CD4-positive, alpha-beta T cell (primary cell): ENCODE measurements around the gene HS6ST3. TPM values are rescaled to one million over a fixed set of nuclear protein-coding genes. Genes with fewer than 3 reads are reported as not detected.

Experiments used
- ATAC-seq: fragments of 200-7000 bp; cut with Tn5 transposase; one replicate; pipeline ENCODE4 v1.10.0; 2022; ENCODE audit warnings: mild to moderate bottlenecking; ENCODE audit not compliant: poor library complexity
- CTCF ChIA-PET: fragments of 350-600 bp; sonication (Branson Sonifier 250); formaldehyde crosslinking; loops from one replicate; lab custom pipeline; 2021; ENCODE audit warnings: antibody characterized with exemption, inconsistent platforms; lab: Charles Lee
- POLR2A ChIA-PET: fragments of 350-600 bp; sonication (Branson Sonifier 250); formaldehyde crosslinking; loops from one replicate; lab custom pipeline; 2021; ENCODE audit warnings: antibody characterized with exemption, inconsistent platforms; lab: Charles Lee
- DNase-seq, 14 experiments: peaks; one replicate each; pipeline ENCODE4 v3.0.0-alpha.2; 2013 to 2020; ENCODE audit warnings: mixed read lengths in 2 of 14
- H3K27ac ChIP-seq, 2 donors: one replicate each; pipeline versions ENCODE4 v1.5.1 to v1.7.0; 2013; ENCODE audit warnings: low read length in 2 of 2, low read depth in 1 of 2, mild to moderate bottlenecking in 1 of 2
- H3K27me3 ChIP-seq, 2 experiments: 1 replicate in 1 of 2; 2 replicates in 1 of 2; pipeline versions ENCODE4 v1.6.1 to v1.7.0; 2013; ENCODE audit warnings: low read length in 2 of 2, control low read depth in 1 of 2, mild to moderate bottlenecking in 1 of 2, moderate library complexity in 1 of 2; ENCODE audit not compliant: insufficient read depth in 2 of 2, control insufficient read depth in 1 of 2
- H3K36me3 ChIP-seq: one replicate; pipeline ENCODE4 v1.6.1; 2013; ENCODE audit warnings: low read length, control low read depth; ENCODE audit not compliant: insufficient read depth
- H3K4me1 ChIP-seq: one replicate; pipeline ENCODE4 v1.6.1; 2013; ENCODE audit warnings: low read length, control low read depth; ENCODE audit not compliant: insufficient read depth
- H3K4me3 ChIP-seq: one replicate; pipeline ENCODE4 v1.5.1; 2013; ENCODE audit warnings: mild to moderate bottlenecking, low read length, moderate library complexity
- H3K9me3 ChIP-seq, 2 experiments: 1 replicate in 1 of 2; 2 replicates in 1 of 2; pipeline versions ENCODE4 v1.6.1 to v1.7.0; 2013; ENCODE audit warnings: low read length in 2 of 2, mild to moderate bottlenecking in 2 of 2, control low read depth in 1 of 2, moderate library complexity in 1 of 2; ENCODE audit not compliant: control insufficient read depth in 1 of 2, insufficient read depth in 1 of 2
- H3K27ac Mint-ChIP-seq: one replicate; pipeline ENCODE4 v1.8.0; 2020; ENCODE audit warnings: mixed read lengths
- H3K27me3 Mint-ChIP-seq: one replicate; pipeline ENCODE4 v1.8.0; 2021; ENCODE audit warnings: mixed read lengths
- H3K36me3 Mint-ChIP-seq: one replicate; pipeline ENCODE4 v1.8.0; 2021; ENCODE audit warnings: low read depth, mixed read lengths
- H3K4me1 Mint-ChIP-seq: one replicate; pipeline ENCODE4 v1.8.0; 2021; ENCODE audit warnings: low read depth, mixed read lengths
- H3K4me3 Mint-ChIP-seq: one replicate; pipeline ENCODE4 v1.8.0; 2020; ENCODE audit warnings: mild to moderate bottlenecking, mixed read lengths
- H3K9me3 Mint-ChIP-seq: one replicate; pipeline ENCODE4 v1.8.0; 2020; ENCODE audit warnings: mixed read lengths
- CTCF ChIP-seq: fragments of 200-600 bp; IDR thresholded peaks from one replicate; pipeline ENCODE4 v1.8.0; 2022; ENCODE audit warnings: antibody characterized with exemption, mild to moderate bottlenecking
- intact Hi-C, 2 experiments: fragments of 100-400 bp; cut with DNase I in 1 of 2; cut with micrococcal nuclease in 1 of 2; formaldehyde crosslinking; loops; one replicate each; pipeline versions ENCODE4 v1.15.1 to v1.9.0; 2023 to 2025; cut with DNase I, micrococcal nuclease
- total RNA-seq, 174 experiments: library from RNA in 2 of 174; stranded (reverse) in 2 of 174; gene quantifications; one replicate each; pipeline ENCODE4 v1.2.3 and lab custom pipeline; 2021 to 2026

Gene HS6ST3
- total RNA-seq, 2 experiments from 2014 or later, result not detected

- no peak for TF ChIP-seq CTCF
- Mint-ChIP-seq H3K27me3 (no peaks in the 10 kb centered on the region), H3K36me3 (no peaks in the 10 kb centered on the region), H3K9me3 (peaks cover 3% of the 10 kb centered on the region), H3K4me1 (no peaks in the 10 kb centered on the region), H3K27ac (no peak overlapping the region), H3K4me3 (no peak overlapping the region)
- POLR2A ChIA-PET, result interaction anchor here (0.6 kb wide), 1 partner anchor 8 kb away, joined by 3 read pairs; no protein-coding TSS in a partner anchor
- no peak for DNase-seq
- CTCF ChIA-PET, result no interaction called here
- Histone ChIP-seq H3K9me3 (peaks cover 0 to 3% of the 10 kb centered on the region in 2 experiments), H3K4me1 (no peaks in the 10 kb centered on the region), H3K4me3 (no peak overlapping the region), H3K27me3 (no peaks in the 10 kb centered on the region), H3K36me3 (no peaks in the 10 kb centered on the region), H3K27ac (no peak overlapping the region)
- intact Hi-C loops, result no loop called here
- no peak for ATAC-seq
Measured at GRCh38 chr13:96223231-96223630, 133.3 kb downstream of the HS6ST3 start.

- no peaks in the 10 kb centered on the region for H3K4me1 ChIP-seq
- no peaks in the 10 kb centered on the region for H3K27me3 ChIP-seq
- no peaks in the 10 kb centered on the region for H3K27me3 Mint-ChIP-seq
- no peaks in the 10 kb centered on the region for H3K36me3 ChIP-seq
- H3K9me3 ChIP-seq, result no peaks in the 10 kb centered on the region
- H3K9me3 Mint-ChIP-seq, result no peaks in the 10 kb centered on the region
- no peak overlapping the region for H3K4me3 ChIP-seq
- H3K4me3 Mint-ChIP-seq, result no peak overlapping the region
- POLR2A ChIA-PET, result no interaction called here
- H3K27ac Mint-ChIP-seq, result no peak overlapping the region
- no peak for TF ChIP-seq CTCF
- ATAC-seq (no peak), DNase-seq (no peak)
- H3K4me1 Mint-ChIP-seq, result no peaks in the 10 kb centered on the region
- CTCF ChIA-PET, result no interaction called here
- no peaks in the 10 kb centered on the region for H3K36me3 Mint-ChIP-seq
- H3K27ac ChIP-seq, result no peak overlapping the region
- intact Hi-C loops, result no loop called here
Measured at GRCh38 chr13:96229356-96229755, 139.4 kb downstream of the HS6ST3 start.

- no peak overlapping the region for H3K27ac ChIP-seq
- H3K4me1 ChIP-seq, result no peaks in the 10 kb centered on the region
- ChIA-PET CTCF (no interaction called here), POLR2A (no interaction called here)
- no peak for ATAC-seq
- no peak overlapping the region for H3K27ac Mint-ChIP-seq
- intact Hi-C loops, result loop anchor here in 1 of 2 experiments (10.0 kb wide), 1 partner anchor 653 kb away; no protein-coding TSS in a partner anchor
- no peaks in the 10 kb centered on the region for H3K27me3 Mint-ChIP-seq
- no peaks in the 10 kb centered on the region for H3K4me1 Mint-ChIP-seq
- peaks cover 0 to 6% of the 10 kb centered on the region in 2 experiments for H3K9me3 ChIP-seq
- no peaks in the 10 kb centered on the region for H3K27me3 ChIP-seq
- no peak for TF ChIP-seq CTCF
- DNase-seq, result no peak
- H3K36me3 ChIP-seq, result no peaks in the 10 kb centered on the region
- no peaks in the 10 kb centered on the region for H3K36me3 Mint-ChIP-seq
- H3K4me3 Mint-ChIP-seq, result no peak overlapping the region
- H3K9me3 Mint-ChIP-seq, result no peaks in the 10 kb centered on the region
- no peak overlapping the region for H3K4me3 ChIP-seq
Measured at GRCh38 chr13:96238241-96238640, 148.3 kb downstream of the HS6ST3 start.
